Measurements from ENCODE around the gene UCN. TPM values are rescaled to one million over a fixed set of nuclear protein-coding genes. Genes with fewer than 3 reads are reported as not detected.
A peak's percentile ranks its signal among the peaks of the same experiment; 100 is the strongest.

The UCN gene
- total and polyA plus RNA-seq, 7 experiments from 2014 or later, result 0.35 to 6.5 (median 3.1) TPM

- ATAC-seq (no peak), DNase-seq (no peak)
- H3K4me3 ChIP-seq (ENCODE audit: low read length), result no peak overlapping the region
- peak overlapping the region in 8 of 9 donors; percentile 46 to 100 (median 98) for H3K27ac Mint-ChIP-seq
- peak overlapping the region in 9 of 10 donors; percentile 3 to 99 (median 45) for H3K4me3 Mint-ChIP-seq
- POLR2A ChIA-PET, result interaction anchor here (0.6 to 4.7 kb wide), 7 partner anchors 8 to 113 kb away, joined by 3 to 40 read pairs (median 5); partner anchors contain the start of genes ATRAID, EIF2B4, SLC5A6 and SNX17
- H3K27me3 ChIP-seq (ENCODE audit: control insufficient read depth in 2 of 2, insufficient read depth in 2 of 2, low read length in 2 of 2), result no peaks in the 10 kb centered on the region
- intact Hi-C loops (cut with micrococcal nuclease), result no loop called here
- no peaks in the 10 kb centered on the region for H3K9me3 ChIP-seq (ENCODE audit: control insufficient read depth in 2 of 3, low read length in 3 of 3)
- peaks cover 17 to 22% of the 10 kb centered on the region in 2 donors for H3K4me1 ChIP-seq (ENCODE audit: control insufficient read depth in 2 of 2, insufficient read depth in 2 of 2, low read length in 2 of 2)
- H3K36me3 Mint-ChIP-seq, result peaks cover 10 to 40% (median 23%) of the 10 kb centered on the region in 5 donors
- H3K36me3 ChIP-seq (ENCODE audit: control insufficient read depth in 2 of 3, insufficient read depth in 3 of 3, low read length in 3 of 3), result peaks cover 11 to 44% (median 20%) of the 10 kb centered on the region in 3 experiments
- H3K27ac ChIP-seq (ENCODE audit: low read depth, low read length), result peak overlapping the region; percentile 23
- CTCF ChIA-PET, result interaction anchor here (0.6 kb wide), 1 partner anchor 16 kb away, joined by 8 read pairs; no protein-coding TSS in a partner anchor
- H3K4me1 Mint-ChIP-seq, result peaks cover 14 to 30% (median 23%) of the 10 kb centered on the region in 7 donors
- peaks cover 0 to 2% (median 0%) of the 10 kb centered on the region in 11 donors for H3K9me3 Mint-ChIP-seq
- H3K27me3 Mint-ChIP-seq, result no peaks in the 10 kb centered on the region
These were observed 16.5 kb upstream of the UCN start for GRCh38 chr2:27324720-27325119.

GRCh38 chr2:27323596-27324285, 15.5 kb upstream of the UCN start:
- no peaks in the 10 kb centered on the region for H3K27me3 ChIP-seq (ENCODE audit: control insufficient read depth in 2 of 2, insufficient read depth in 2 of 2, low read length in 2 of 2)
- Mint-ChIP-seq H3K9me3 (peaks cover 0 to 2% (median 0%) of the 10 kb centered on the region in 11 donors), H3K27me3 (no peaks in the 10 kb centered on the region), H3K4me1 (peaks cover 14 to 30% (median 23%) of the 10 kb centered on the region in 7 donors), H3K4me3 (peak overlapping the region; percentile 91 to 100 (median 99)), H3K27ac (peak overlapping the region; percentile 93 to 100 (median 99)), H3K36me3 (peaks cover 10 to 31% (median 19%) of the 10 kb centered on the region in 5 donors)
- intact Hi-C loops (cut with micrococcal nuclease), result loop anchor here (1.0 to 2.0 kb wide), 13 partner anchors 33 to 538 kb away; partner anchors contain the start of genes CAD (in 2 of the 2), EIF2B4 (in 2 of the 2), PPM1G (in 2 of the 2) and PREB (in 2 of the 2)
- ChIA-PET POLR2A (interaction anchor here (0.6 to 4.7 kb wide), 20 partner anchors 9 to 273 kb away, joined by 3 to 40 read pairs (median 5); partner anchors contain the start of genes AGBL5, ATRAID, EIF2B4 and GTF3C2), CTCF (interaction anchor here (1.2 to 2.6 kb wide), 3 partner anchors 20 to 105 kb away, joined by 4 to 9 read pairs (median 6); partner anchors contain the start of gene NRBP1)
- H3K36me3 ChIP-seq (ENCODE audit: control insufficient read depth in 2 of 3, insufficient read depth in 3 of 3, low read length in 3 of 3), result peaks cover 4 to 34% (median 10%) of the 10 kb centered on the region in 3 experiments
- ATAC-seq, result no peak
- DNase-seq, result no peak
- peak overlapping the region; percentile 99 for H3K4me3 ChIP-seq (ENCODE audit: low read length)
- peaks cover 17 to 22% of the 10 kb centered on the region in 2 donors for H3K4me1 ChIP-seq (ENCODE audit: control insufficient read depth in 2 of 2, insufficient read depth in 2 of 2, low read length in 2 of 2)
- H3K27ac ChIP-seq (ENCODE audit: low read depth, low read length), result peak overlapping the region; percentile 95
- no peaks in the 10 kb centered on the region for H3K9me3 ChIP-seq (ENCODE audit: control insufficient read depth in 2 of 3, low read length in 3 of 3)

- no peaks in the 10 kb centered on the region for H3K27me3 ChIP-seq (ENCODE audit: control insufficient read depth in 2 of 2, insufficient read depth in 2 of 2, low read length in 2 of 2)
- H3K36me3 Mint-ChIP-seq, result peaks cover 10 to 24% (median 14%) of the 10 kb centered on the region in 5 donors
- peak within 1 kb of the TSS; percentile 93 to 100 (median 99) for H3K27ac Mint-ChIP-seq
- H3K36me3 ChIP-seq (ENCODE audit: control insufficient read depth in 2 of 3, insufficient read depth in 3 of 3, low read length in 3 of 3), result peaks cover 0 to 26% (median 3%) of the 10 kb centered on the region in 3 experiments
- H3K4me1 ChIP-seq (ENCODE audit: control insufficient read depth in 2 of 2, insufficient read depth in 2 of 2, low read length in 2 of 2), result peaks cover 17 to 22% of the 10 kb centered on the region in 2 donors
- H3K27me3 Mint-ChIP-seq, result no peaks in the 10 kb centered on the region
- DNase-seq (peak; percentile 65 to 87 (median 82)), ATAC-seq (peak; percentile 98)
- peaks cover 0 to 2% (median 0%) of the 10 kb centered on the region in 11 donors for H3K9me3 Mint-ChIP-seq
- intact Hi-C loops (cut with micrococcal nuclease), result loop anchor here (1.0 to 2.0 kb wide), 13 partner anchors 33 to 538 kb away; partner anchors contain the start of genes CAD (in 2 of the 2), EIF2B4 (in 2 of the 2), PPM1G (in 2 of the 2) and PREB (in 2 of the 2)
- peaks cover 14 to 30% (median 23%) of the 10 kb centered on the region in 7 donors for H3K4me1 Mint-ChIP-seq
- CTCF ChIA-PET, result interaction anchor here (0.9 to 2.6 kb wide), 5 partner anchors 12 to 272 kb away, joined by 3 to 9 read pairs (median 4); partner anchors contain the start of gene NRBP1
- peak within 1 kb of the TSS; percentile 99 for H3K4me3 ChIP-seq (ENCODE audit: low read length)
- no peaks in the 10 kb centered on the region for H3K9me3 ChIP-seq (ENCODE audit: control insufficient read depth in 2 of 3, low read length in 3 of 3)
- H3K4me3 Mint-ChIP-seq, result peak within 1 kb of the TSS; percentile 91 to 100 (median 99)
- POLR2A ChIA-PET, result interaction anchor here (0.6 to 4.7 kb wide), 26 partner anchors 9 to 272 kb away, joined by 3 to 40 read pairs (median 4); partner anchors contain the start of genes AGBL5, ATRAID, EIF2B4 and GTF3C2
- H3K27ac ChIP-seq (ENCODE audit: low read depth, low read length), result peak within 1 kb of the TSS; percentile 95
These were observed 14.7 kb upstream of the UCN start, which contains the start of gene MPV17 for GRCh38 chr2:27322766-27323595. TSS of gene MPV17 (minus strand) at chr2:27323097. CDS start at chr2:27322517, 580 bp downstream.

GRCh38 chr2:27322301-27322765, 14.1 kb upstream of the UCN start:
- DNase-seq (peak in 3 of 9 donors; percentile 5 to 17 (median 13)), ATAC-seq (peak; percentile 28)
- H3K27me3 Mint-ChIP-seq, result no peaks in the 10 kb centered on the region
- Histone ChIP-seq H3K36me3 (ENCODE audit: control insufficient read depth in 2 of 3, insufficient read depth in 3 of 3, low read length in 3 of 3) (peaks cover 0 to 27% (median 0%) of the 10 kb centered on the region in 3 experiments), H3K27me3 (ENCODE audit: control insufficient read depth in 2 of 2, insufficient read depth in 2 of 2, low read length in 2 of 2) (no peaks in the 10 kb centered on the region), H3K27ac (ENCODE audit: low read depth, low read length) (peak overlapping the region; percentile 95), H3K4me1 (ENCODE audit: control insufficient read depth in 2 of 2, insufficient read depth in 2 of 2, low read length in 2 of 2) (peaks cover 17 to 22% of the 10 kb centered on the region in 2 donors), H3K4me3 (ENCODE audit: low read length) (peak overlapping the region; percentile 99), H3K9me3 (ENCODE audit: control insufficient read depth in 2 of 3, low read length in 3 of 3) (no peaks in the 10 kb centered on the region)
- peak overlapping the region; percentile 91 to 100 (median 99) for H3K4me3 Mint-ChIP-seq
- CTCF ChIA-PET, result interaction anchor here (0.9 to 2.6 kb wide), 3 partner anchors 13 to 272 kb away, joined by 3 to 9 read pairs (median 3); no protein-coding TSS in a partner anchor
- H3K36me3 Mint-ChIP-seq, result peaks cover 8 to 23% (median 11%) of the 10 kb centered on the region in 5 donors
- peaks cover 14 to 30% (median 23%) of the 10 kb centered on the region in 7 donors for H3K4me1 Mint-ChIP-seq
- intact Hi-C loops (cut with micrococcal nuclease), result loop anchor here (2.0 kb wide), 3 partner anchors 58 to 306 kb away; partner anchors contain the start of genes CCDC121 (in 1 of the 2), GPN1 (in 1 of the 2) and PREB (in 1 of the 2)
- peak overlapping the region; percentile 93 to 100 (median 99) for H3K27ac Mint-ChIP-seq
- H3K9me3 Mint-ChIP-seq, result peaks cover 0 to 2% (median 0%) of the 10 kb centered on the region in 11 donors
- POLR2A ChIA-PET, result interaction anchor here (0.7 to 4.7 kb wide), 16 partner anchors 11 to 272 kb away, joined by 3 to 40 read pairs (median 4); partner anchors contain the start of genes AGBL5, EIF2B4, GTF3C2 and KHK

- H3K36me3 Mint-ChIP-seq, result peaks cover 0 to 15% (median 3%) of the 10 kb centered on the region in 5 donors
- Histone ChIP-seq H3K27ac (ENCODE audit: low read depth, low read length) (no peak overlapping the region), H3K9me3 (ENCODE audit: control insufficient read depth in 2 of 3, low read length in 3 of 3) (no peaks in the 10 kb centered on the region), H3K36me3 (ENCODE audit: control insufficient read depth in 2 of 3, insufficient read depth in 3 of 3, low read length in 3 of 3) (peaks cover 0 to 27% (median 0%) of the 10 kb centered on the region in 3 experiments), H3K4me1 (ENCODE audit: control insufficient read depth in 2 of 2, insufficient read depth in 2 of 2, low read length in 2 of 2) (peaks cover 17 to 22% of the 10 kb centered on the region in 2 donors), H3K4me3 (ENCODE audit: low read length) (no peak overlapping the region), H3K27me3 (ENCODE audit: control insufficient read depth in 2 of 2, insufficient read depth in 2 of 2, low read length in 2 of 2) (no peaks in the 10 kb centered on the region)
- intact Hi-C loops (cut with micrococcal nuclease), result no loop called here
- DNase-seq (no peak), ATAC-seq (no peak)
- peaks cover 12 to 30% (median 23%) of the 10 kb centered on the region in 7 donors for H3K4me1 Mint-ChIP-seq
- H3K27me3 Mint-ChIP-seq, result no peaks in the 10 kb centered on the region
- H3K9me3 Mint-ChIP-seq, result peaks cover 0 to 2% (median 0%) of the 10 kb centered on the region in 11 donors
- ChIA-PET POLR2A (interaction anchor here (0.7 to 1.3 kb wide), 2 partner anchors 8 to 11 kb away, joined by 3 to 4 read pairs; no protein-coding TSS in a partner anchor), CTCF (interaction anchor here (1.4 kb wide), 1 partner anchor 18 kb away, joined by 6 read pairs; no protein-coding TSS in a partner anchor)
- H3K27ac Mint-ChIP-seq, result peak overlapping the region in 3 of 9 donors; percentile 9 to 99 (median 29)
- peak overlapping the region in 6 of 10 donors; percentile 25 to 100 (median 78) for H3K4me3 Mint-ChIP-seq
These were observed 12.8 kb upstream of the UCN start for GRCh38 chr2:27320958-27321543.
